Activated naive CD4-positive, alpha-beta T cell treated with anti-CD3 and anti-CD28 coated beads for 36 hours (primary cell): ENCODE measurements around the gene VPS37C. TPM values are rescaled to one million over a fixed set of nuclear protein-coding genes. Genes with fewer than 3 reads are reported as not detected.

Experiments used
- CTCF ChIA-PET: fragments of 350-600 bp; sonication (Branson Sonifier 250); formaldehyde crosslinking; loops from one replicate; lab custom pipeline; 2021; ENCODE audit warnings: antibody characterized with exemption; lab: Charles Lee
- DNase-seq: peaks from one replicate; pipeline ENCODE4 v3.0.0-alpha.2; 2020
- H3K27ac Mint-ChIP-seq: one replicate; pipeline ENCODE4 v1.8.0; 2021; ENCODE audit warnings: mild to moderate bottlenecking, mixed read lengths
- H3K27me3 Mint-ChIP-seq: one replicate; pipeline ENCODE4 v1.8.0; 2021; ENCODE audit warnings: low read depth, mixed read lengths
- H3K36me3 Mint-ChIP-seq: one replicate; pipeline ENCODE4 v1.8.0; 2021; ENCODE audit warnings: low read depth, mixed read lengths
- H3K4me1 Mint-ChIP-seq: one replicate; pipeline ENCODE4 v1.8.0; 2021; ENCODE audit warnings: low read depth, mixed read lengths
- H3K4me3 Mint-ChIP-seq: one replicate; pipeline ENCODE4 v1.8.0; 2021; ENCODE audit warnings: mild to moderate bottlenecking, moderate library complexity, mixed read lengths
- H3K9me3 Mint-ChIP-seq: one replicate; pipeline ENCODE4 v1.8.0; 2021; ENCODE audit warnings: mixed read lengths
- intact Hi-C: fragments of 100-400 bp; cut with micrococcal nuclease; formaldehyde crosslinking; loops from one replicate; pipeline ENCODE4 v1.15.1; 2023
- total RNA-seq, 2 experiments: library from RNA; stranded (reverse); gene quantifications; one replicate each; pipeline ENCODE4 v1.2.3, GENCODE V29; 2021

VPS37C gene
- total RNA-seq, 2 experiments from 2014 or later, result 8.5 to 8.9 TPM

- CTCF ChIA-PET, result no interaction called here
- DNase-seq, result no peak
- no peak overlapping the region for H3K4me3 Mint-ChIP-seq
- H3K27me3 Mint-ChIP-seq, result no peaks in the 10 kb centered on the region
- H3K9me3 Mint-ChIP-seq, result peaks cover 16% of the 10 kb centered on the region
- peaks cover 17% of the 10 kb centered on the region for H3K36me3 Mint-ChIP-seq
- no peak overlapping the region for H3K27ac Mint-ChIP-seq
- intact Hi-C loops, result no loop called here
- peaks cover 22% of the 10 kb centered on the region for H3K4me1 Mint-ChIP-seq
Observed at GRCh38 chr11:61150706-61151544, 10.3 kb downstream of the VPS37C start.

- intact Hi-C loops, result no loop called here
- H3K4me3 Mint-ChIP-seq, result no peak overlapping the region
- no peaks in the 10 kb centered on the region for H3K27me3 Mint-ChIP-seq
- H3K9me3 Mint-ChIP-seq, result peaks cover 8% of the 10 kb centered on the region
- H3K27ac Mint-ChIP-seq, result no peak overlapping the region
- no peak for DNase-seq
- H3K4me1 Mint-ChIP-seq, result peaks cover 25% of the 10 kb centered on the region
- CTCF ChIA-PET, result interaction anchor here (0.5 kb wide), 1 partner anchor 37 kb away, joined by 3 read pairs; no protein-coding TSS in a partner anchor
- H3K36me3 Mint-ChIP-seq, result peaks cover 9% of the 10 kb centered on the region
Observed at GRCh38 chr11:61149624-61150615, 11.3 kb downstream of the VPS37C start.

DNA sequence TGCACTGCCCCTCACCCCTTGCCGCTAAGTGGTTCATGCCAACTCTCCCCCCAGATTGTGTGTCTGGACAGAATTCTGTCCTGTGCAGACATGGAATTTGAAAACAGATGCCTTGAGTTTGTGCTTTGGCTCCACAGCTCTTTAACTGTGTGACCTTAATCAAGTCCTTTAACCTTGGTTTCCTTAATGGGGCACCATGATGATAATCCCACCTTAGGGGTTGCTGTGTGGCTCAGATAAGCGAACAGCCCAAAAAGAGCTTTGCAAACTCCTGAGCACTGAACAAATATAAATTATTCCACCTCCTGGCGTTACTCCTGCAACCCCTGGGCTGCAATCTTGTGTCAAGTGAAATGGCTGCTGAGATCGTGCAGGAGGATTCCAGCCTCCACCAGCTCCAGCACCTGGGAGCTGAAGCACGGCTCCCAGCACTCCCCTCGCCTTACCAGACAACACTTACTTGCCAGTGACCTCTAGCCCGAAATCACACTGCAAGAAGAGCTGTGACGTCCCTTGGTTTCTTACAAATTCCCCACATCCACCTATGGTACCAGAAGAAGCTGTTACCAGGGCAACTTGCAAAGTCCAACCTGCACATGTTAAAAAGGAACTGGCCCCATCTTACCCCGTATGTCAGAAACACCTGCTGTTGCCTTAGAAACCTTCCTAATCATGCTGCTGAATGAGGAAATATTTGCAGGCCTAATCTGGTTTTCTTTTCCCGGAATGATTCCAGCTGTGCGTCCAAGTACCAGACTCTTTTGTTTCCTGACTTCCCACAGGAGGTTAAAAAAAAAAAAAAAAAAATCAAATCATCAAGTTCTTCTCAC lies 13.2 kb downstream of the VPS37C start:
- intact Hi-C loops, result no loop called here
- Mint-ChIP-seq H3K4me1 (peaks cover 23% of the 10 kb centered on the region), H3K9me3 (no peaks in the 10 kb centered on the region), H3K27me3 (no peaks in the 10 kb centered on the region), H3K27ac (no peak overlapping the region), H3K36me3 (no peaks in the 10 kb centered on the region), H3K4me3 (no peak overlapping the region)
- no peak for DNase-seq
- CTCF ChIA-PET, result no interaction called here

- H3K4me3 Mint-ChIP-seq, result no peak overlapping the region
- no peak for DNase-seq
- no peaks in the 10 kb centered on the region for H3K9me3 Mint-ChIP-seq
- intact Hi-C loops, result no loop called here
- CTCF ChIA-PET, result no interaction called here
- no peaks in the 10 kb centered on the region for H3K27me3 Mint-ChIP-seq
- no peaks in the 10 kb centered on the region for H3K36me3 Mint-ChIP-seq
- no peak overlapping the region for H3K27ac Mint-ChIP-seq
- peaks cover 25% of the 10 kb centered on the region for H3K4me1 Mint-ChIP-seq
Observed at GRCh38 chr11:61147271-61147670, 14.0 kb downstream of the VPS37C start.

DNA sequence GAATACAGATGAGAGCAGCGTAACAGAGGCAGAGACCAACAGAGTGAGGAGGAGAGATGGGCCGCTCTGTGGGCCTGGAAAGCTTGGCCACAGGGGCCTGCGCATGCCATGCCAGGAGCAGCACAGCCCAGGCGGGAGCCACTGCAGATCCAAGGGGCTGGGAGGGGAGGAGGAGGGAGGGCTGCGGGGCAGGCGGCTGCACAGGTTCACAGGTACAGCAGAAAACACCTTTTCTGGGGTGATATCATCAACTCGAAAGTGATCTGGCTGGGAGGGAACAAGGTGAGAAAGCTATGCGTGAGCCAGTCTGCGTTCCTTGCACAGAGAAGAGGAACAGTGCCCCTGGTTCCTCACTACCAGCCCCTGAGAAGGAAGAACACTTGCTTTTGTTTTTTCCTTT lies 14.8 kb downstream of the VPS37C start:
- Mint-ChIP-seq H3K4me3 (no peak overlapping the region), H3K4me1 (peaks cover 25% of the 10 kb centered on the region), H3K27ac (no peak overlapping the region), H3K9me3 (no peaks in the 10 kb centered on the region), H3K27me3 (no peaks in the 10 kb centered on the region), H3K36me3 (no peaks in the 10 kb centered on the region)
- no peak for DNase-seq
- intact Hi-C loops, result no loop called here
- CTCF ChIA-PET, result no interaction called here

- intact Hi-C loops, result no loop called here
- Mint-ChIP-seq H3K4me1 (peaks cover 23% of the 10 kb centered on the region), H3K27me3 (no peaks in the 10 kb centered on the region), H3K9me3 (no peaks in the 10 kb centered on the region), H3K36me3 (no peaks in the 10 kb centered on the region), H3K4me3 (no peak overlapping the region), H3K27ac (no peak overlapping the region)
- no peak for DNase-seq
- CTCF ChIA-PET, result interaction anchor here (0.6 kb wide), 2 partner anchors 41 to 332 kb away, joined by 3 read pairs; no protein-coding TSS in a partner anchor
Observed at GRCh38 chr11:61145228-61146005, 15.8 kb downstream of the VPS37C start.

DNA sequence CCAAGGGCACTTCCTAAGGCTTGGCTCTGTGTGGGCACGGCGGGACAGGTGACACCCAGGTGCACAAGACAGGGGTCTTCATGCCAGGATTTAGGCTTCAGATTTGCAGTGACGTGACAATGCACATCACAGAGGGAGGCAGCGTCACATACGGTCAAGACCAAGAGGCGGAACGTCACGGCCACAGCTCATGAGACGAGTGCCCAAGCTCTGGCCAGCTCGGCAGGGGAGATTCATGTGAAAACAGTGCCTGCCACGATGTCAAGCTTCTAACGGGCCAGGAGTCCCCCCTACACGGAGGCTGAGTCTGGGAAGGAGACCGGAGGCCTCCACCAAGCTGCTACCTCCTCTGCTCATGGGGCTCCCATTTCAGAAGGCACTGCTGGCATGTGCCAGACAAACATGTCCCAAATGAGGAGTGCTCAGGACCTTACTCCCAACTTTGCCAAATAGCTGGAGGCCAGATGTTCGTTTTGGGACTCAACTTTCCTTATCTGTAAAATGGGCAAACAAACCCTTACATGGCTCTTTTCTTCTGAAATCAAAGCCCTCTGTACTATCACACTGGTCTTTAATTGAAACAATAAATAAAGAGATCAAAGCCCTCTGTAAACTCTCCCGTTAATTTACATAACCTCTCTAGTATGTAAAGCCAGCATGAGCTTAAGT lies 16.6 kb downstream of the VPS37C start:
- Mint-ChIP-seq H3K9me3 (no peaks in the 10 kb centered on the region), H3K4me3 (no peak overlapping the region), H3K36me3 (no peaks in the 10 kb centered on the region), H3K27ac (no peak overlapping the region), H3K4me1 (peaks cover 23% of the 10 kb centered on the region), H3K27me3 (no peaks in the 10 kb centered on the region)
- DNase-seq, result no peak
- intact Hi-C loops, result no loop called here
- CTCF ChIA-PET, result interaction anchor here (0.6 kb wide), 2 partner anchors 41 to 333 kb away, joined by 3 read pairs; no protein-coding TSS in a partner anchor

GRCh38 chr11:61142424-61142823 lies 18.8 kb downstream of the VPS37C start:
- Mint-ChIP-seq H3K36me3 (peaks cover under 1% of the 10 kb centered on the region), H3K27me3 (no peaks in the 10 kb centered on the region), H3K4me1 (peaks cover 22% of the 10 kb centered on the region), H3K9me3 (no peaks in the 10 kb centered on the region), H3K4me3 (no peak overlapping the region), H3K27ac (no peak overlapping the region)
- DNase-seq, result no peak
- intact Hi-C loops, result no loop called here
- CTCF ChIA-PET, result no interaction called here

- peaks cover 5% of the 10 kb centered on the region for H3K36me3 Mint-ChIP-seq
- no peaks in the 10 kb centered on the region for H3K9me3 Mint-ChIP-seq
- CTCF ChIA-PET, result interaction anchor here (0.6 to 0.7 kb wide), 2 partner anchors 9 to 48 kb away, joined by 3 to 4 read pairs; no protein-coding TSS in a partner anchor
- no peak for DNase-seq
- H3K27ac Mint-ChIP-seq, result no peak overlapping the region
- no peak overlapping the region for H3K4me3 Mint-ChIP-seq
- peaks cover 17% of the 10 kb centered on the region for H3K4me1 Mint-ChIP-seq
- no peaks in the 10 kb centered on the region for H3K27me3 Mint-ChIP-seq
- intact Hi-C loops, result no loop called here
Observed at GRCh38 chr11:61141601-61142028, 19.6 kb downstream of the VPS37C start.

DNA sequence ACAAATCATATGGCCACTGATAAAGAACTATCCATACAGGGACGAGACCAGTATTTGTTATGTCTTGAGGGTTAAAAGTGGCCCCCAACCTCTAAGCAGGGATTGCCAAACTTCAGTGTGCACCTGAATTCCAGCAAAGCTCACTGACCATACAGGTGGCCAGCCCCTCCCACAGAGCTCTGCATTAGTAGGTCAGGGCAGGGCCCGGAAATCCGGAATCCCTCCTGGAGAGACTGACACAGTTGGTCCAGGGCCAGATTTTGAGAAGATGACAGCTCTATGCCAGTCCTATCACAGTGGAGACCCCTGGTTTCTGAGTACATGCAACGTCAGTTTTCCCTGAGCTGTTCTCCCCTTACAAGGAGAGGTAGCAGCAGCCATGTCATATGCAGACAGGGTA lies 20.8 kb downstream of the VPS37C start:
- H3K9me3 Mint-ChIP-seq, result no peaks in the 10 kb centered on the region
- DNase-seq, result no peak
- CTCF ChIA-PET, result interaction anchor here (2.4 to 2.5 kb wide), 2 partner anchors 12 to 48 kb away, joined by 12 read pairs; no protein-coding TSS in a partner anchor
- H3K27me3 Mint-ChIP-seq, result no peaks in the 10 kb centered on the region
- peaks cover 5% of the 10 kb centered on the region for H3K36me3 Mint-ChIP-seq
- intact Hi-C loops, result no loop called here
- peaks cover 7% of the 10 kb centered on the region for H3K4me1 Mint-ChIP-seq
- H3K27ac Mint-ChIP-seq, result no peak overlapping the region
- H3K4me3 Mint-ChIP-seq, result no peak overlapping the region
